ENCODE measurements around the gene SST.

Gene SST

GRCh38 chr3:187669675-187670504 is at the start of gene SST:
SST (minus strand) TSS chr3:187670394; CDS start chr3:187670291, 103 bp downstream.
- DNase-seq = no peak

- DNase-seq = peak; percentile 73
Observed at GRCh38 chr3:187719628-187720336, 49.6 kb upstream of the SST start.

GRCh38 chr3:187718802-187719201 is 48.6 kb upstream of the SST start:
- DNase-seq = no peak

DNA sequence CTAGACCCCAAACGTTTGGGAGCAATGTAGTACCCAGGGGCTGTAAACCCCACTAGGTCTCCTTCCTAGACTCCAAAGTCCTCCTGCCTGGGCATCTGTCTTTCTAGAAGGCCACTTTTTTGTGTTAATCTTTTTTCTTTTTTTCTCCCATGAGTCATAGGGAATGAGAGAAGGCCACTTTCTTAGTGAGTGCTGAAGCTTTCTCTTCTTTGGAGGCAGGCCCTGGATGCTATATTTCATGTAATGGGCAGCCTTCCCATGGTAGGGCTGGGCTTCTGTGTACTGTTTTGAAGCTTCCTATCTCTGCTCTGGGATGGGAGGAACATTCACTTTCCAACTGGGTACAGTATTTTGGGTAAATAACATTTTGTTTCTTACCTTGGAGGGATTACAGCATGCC is 47.4 kb upstream of the SST start:
- DNase-seq = no peak

DNA sequence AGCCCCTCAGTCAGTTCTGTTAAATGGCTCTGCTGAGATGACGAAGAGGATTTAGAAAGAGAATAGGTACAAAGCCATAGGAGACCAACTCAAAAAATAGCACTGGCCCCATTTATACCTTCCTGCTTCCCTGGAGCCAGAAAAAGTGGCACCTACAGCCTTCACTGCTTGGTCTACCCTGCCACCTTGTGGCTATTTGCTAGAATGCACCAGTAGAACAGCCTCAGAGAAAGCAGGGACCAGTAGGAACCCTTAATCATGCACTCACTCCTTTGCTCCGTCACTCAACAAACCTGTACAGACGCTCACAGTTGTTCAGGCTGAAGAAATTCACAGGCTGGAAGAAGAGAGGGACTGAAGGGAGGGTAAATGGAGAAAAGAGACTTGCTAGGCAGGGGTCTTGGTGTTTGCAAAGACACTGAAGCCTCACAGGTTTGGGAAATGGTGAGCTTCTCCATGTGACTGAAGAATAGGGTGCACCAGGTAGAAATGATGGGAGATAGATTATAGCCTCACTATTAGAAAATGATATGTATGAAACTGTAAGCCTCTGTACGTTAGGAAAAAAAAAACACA is 44.3 kb upstream of the SST start:
- DNase-seq = peak; percentile 72

DNA sequence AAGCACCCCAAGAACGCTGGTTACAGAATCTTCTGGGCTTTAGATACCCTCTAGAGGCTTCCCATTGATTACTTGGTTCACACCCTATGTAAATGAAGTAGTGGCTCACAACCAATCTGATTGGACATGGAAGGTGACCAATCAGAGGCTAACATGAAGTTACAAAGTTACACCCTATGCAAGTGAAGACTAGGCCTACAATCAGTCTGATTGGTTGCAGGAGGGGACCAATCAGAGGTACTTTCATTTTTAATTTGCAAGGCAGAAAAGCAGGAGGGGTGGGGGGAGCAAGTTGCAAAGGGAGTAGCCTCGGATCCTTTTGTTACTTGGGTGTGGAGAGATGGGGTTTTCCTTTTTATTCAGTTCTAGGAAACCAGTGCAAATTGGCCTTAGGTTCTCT is 43.3 kb upstream of the SST start:
- DNase-seq = no peak

GRCh38 chr3:187709155-187709554 is 39.0 kb upstream of the SST start:
- no peak for DNase-seq

DNA sequence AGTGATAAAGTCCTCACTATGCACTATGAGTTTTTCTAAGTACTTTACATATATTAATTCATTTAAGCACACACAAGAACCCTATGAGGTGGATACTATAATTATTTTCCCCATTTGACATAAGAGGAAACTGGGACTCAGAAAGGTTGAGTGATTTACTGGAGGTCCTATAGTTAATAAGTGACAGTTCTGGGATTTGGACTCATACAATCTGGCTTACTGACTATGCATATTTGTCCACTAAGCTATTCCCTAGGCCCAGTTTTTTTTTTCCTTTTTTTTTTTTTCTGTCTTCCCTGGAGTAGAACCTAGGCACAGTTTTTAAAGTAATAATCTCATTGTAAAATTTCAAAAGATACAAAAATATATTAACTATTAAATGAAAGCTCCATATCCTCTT is 38.5 kb upstream of the SST start:
- DNase-seq = no peak

GRCh38 chr3:187706971-187707370 is 36.8 kb upstream of the SST start:
- no peak for DNase-seq

DNA sequence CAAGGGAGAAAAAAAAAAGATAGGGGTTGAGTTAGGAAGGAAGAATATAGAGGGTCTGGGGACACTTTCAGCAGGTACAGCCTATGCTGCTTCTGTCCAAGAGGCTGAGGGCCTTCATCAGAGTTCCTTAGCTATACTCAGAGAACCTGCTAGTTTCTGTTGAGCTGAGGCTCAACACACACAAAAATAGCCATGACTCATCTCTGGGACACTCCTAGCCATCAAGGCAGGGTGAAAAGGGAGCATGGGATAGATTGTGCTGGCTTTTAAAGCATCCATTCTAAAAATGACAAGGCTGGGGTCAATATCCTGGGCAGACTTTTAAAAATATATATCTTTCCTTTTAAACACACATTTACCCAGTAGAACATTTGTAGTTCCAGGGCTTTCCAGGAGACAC is 35.0 kb upstream of the SST start:
- no peak for DNase-seq

- DNase-seq = no peak
Observed at GRCh38 chr3:187702507-187703033, 32.4 kb upstream of the SST start, which contains the start of gene RTP2. RTP2 (minus strand) TSS chr3:187702557; CDS start chr3:187702128, 429 bp downstream.

DNA sequence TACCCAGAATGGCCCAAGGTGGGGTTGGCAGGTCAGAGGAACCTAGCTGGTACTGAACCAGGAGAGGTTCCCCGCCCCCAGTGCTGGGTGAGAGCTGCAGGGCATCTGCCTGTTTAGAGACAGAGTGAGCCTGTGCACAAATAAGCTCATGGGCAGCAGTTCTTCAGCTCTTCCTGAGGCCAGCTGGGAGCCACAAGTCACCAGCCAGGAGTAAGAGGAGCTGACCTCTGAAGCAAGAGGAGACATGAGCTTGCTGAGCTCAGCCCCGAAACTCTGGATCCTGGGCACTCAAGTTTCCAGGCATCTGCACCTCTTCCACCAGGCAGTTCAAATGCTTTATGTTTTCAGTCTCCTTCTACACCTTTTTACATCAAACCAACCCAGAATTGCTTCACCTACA is 30.1 kb upstream of the SST start:
- no peak for DNase-seq

- no peak for DNase-seq
Observed at GRCh38 chr3:187698499-187699399, 28.6 kb upstream of the SST start.

DNA sequence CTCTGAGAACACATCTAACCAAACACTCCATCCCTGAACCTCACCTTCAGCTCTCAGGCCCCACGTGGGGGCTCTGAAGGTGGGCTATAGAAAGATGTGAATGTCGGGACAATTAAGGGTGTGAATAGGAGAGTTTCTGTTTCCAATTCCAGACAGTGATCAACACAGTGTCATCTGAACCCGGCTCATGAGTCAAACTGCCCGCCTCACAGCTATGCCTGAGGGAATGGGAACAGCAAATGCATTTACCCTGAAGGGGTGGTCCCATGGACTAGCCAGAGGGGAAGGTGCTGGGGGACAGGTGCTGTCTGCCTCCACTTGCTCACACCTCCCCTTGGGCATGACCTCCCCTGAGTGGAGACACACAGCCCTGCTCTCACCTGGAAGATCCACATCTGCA is 25.8 kb upstream of the SST start:
- DNase-seq = no peak

GRCh38 chr3:187695449-187695848 is 25.3 kb upstream of the SST start:
- DNase-seq = no peak

DNA sequence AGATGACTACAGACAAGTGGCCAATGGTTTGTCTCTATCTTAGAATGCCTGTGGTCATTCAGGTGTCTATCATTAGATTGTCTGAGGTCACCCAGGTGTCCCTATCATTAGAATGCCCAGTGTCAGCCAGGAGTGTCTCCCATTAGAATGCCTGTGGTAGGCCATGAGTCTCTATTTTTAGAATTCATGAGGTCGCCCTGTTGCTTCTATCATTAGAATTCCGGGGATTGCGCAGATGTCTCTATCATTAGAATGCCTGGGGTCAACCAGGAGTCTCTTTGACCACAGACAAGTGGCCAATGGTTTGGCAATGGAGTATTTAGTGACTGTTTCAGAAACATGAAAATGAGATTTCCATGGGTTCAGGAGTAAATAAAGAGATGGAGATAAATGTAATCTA is 24.6 kb upstream of the SST start:
- no peak for DNase-seq

GRCh38 chr3:187693431-187693830 is 23.2 kb upstream of the SST start:
- DNase-seq = no peak

DNA sequence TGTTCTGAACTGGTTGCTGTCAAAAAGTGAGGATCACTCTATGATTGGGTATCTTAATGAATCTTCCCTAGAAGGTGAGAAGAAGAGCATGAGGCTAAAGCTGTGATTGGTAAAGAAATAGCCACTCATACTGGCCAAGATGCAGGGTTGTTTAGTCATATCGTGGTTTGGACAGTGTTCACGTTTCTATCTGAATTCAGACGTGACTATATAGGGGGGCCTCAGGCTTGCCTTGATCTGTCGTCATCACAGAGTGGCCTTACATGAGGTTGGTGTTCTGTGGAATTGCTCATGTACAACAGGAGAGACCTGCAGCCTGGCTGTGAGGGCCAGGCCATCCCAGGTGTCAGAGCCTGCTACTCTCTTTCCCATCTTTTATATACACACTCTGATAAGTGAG is 19.8 kb upstream of the SST start:
- DNase-seq = no peak

DNA sequence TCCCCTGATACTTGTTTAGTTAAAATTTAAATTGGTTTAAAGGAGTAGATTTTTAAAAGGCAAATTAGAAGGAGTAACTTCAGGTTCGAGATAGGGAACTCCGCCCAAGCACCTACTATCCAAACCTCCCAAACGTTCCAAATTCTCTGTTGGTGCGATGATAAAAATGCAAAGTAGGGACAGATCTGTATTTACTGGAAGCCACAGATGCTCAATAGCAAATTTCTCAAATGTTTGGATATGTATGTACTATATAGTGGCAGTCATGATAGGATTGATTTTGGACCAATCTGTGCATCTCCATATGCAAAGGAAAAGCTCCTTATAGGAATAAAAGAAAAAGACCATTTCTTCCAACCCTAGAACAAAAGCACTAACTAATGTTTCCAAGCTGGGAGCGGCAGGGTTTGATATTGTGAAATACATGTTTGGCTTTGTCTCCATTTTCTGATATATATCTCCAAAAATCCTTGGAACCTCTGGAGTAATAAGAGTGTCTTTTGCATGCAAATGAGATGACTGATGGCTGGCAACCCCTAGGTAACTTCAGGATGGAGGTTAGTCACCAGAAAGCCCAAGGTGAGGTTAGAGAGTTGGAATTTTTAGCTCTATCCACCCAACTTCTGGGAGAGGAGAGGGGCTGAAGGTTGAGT is 16.6 kb upstream of the SST start:
- no peak for DNase-seq

DNA sequence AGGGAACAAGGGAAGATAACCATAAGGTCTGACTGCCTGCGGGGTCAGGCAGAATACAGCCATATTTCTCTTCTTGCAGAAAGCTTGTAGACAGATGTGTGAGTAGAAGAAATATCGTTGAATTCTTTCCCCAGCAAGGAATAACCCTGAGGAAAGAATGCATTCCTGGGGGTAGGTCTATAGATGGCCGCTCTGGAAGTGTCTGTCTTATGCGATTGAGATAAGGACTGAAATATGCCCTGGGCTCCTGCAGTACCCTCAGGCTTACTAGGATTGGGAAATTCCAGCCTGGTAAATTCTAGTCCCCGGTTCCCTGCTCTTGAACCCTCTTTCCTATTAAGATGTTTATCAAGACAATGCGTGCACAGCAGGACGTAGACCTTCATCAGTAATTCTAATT is 15.8 kb upstream of the SST start:
- DNase-seq = no peak

DNA sequence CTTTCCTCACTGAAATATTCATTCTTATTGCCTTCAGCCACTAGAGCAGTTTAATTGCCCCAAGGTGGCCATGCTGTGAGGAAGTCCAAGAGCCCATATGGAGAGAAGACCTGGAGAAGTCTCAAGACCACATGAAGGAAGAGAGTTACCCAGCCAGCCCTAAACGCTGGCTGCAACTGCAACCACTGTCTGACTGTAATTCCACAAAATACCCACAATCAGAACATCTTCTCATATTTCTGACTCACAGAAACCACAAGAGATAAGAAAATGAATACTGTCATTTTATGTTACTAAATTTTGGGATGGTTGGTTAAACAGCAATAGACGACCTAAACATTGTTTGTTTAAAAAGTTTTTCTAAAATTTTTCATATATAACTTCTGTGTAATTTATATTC is 14.7 kb upstream of the SST start:
- DNase-seq = no peak

DNA sequence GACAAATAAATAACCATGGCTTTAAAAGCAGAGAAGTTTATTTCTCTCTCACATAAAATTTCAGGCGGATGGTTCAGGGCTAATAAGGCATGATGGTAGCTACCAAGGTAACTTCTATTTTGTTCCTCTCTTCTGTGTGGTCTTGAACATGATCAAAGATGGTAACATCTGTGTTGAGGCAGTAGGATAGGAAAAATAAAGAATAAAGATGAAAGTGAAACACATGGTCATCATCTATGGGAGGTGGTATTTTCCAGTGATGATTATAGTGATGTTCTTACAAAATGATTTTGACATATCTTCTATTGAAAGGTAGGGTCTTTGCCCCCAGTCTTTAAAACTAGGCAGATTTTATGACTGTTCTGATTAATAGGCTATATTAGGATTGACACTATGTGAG is 14.2 kb upstream of the SST start:
- DNase-seq = no peak

Measured in midbrain (tissue), 1 donor.